HepG2 (cell line): Measurements from ENCODE around the gene PTPRO. TPM values are rescaled to one million over a fixed set of nuclear protein-coding genes. Genes with fewer than 3 reads are reported as not detected.

Experiments used
- ATAC-seq: fragments of 200-7000 bp; cut with Tn5 transposase; 3 replicates; pipeline ENCODE4 v1.9.1; 2020; ENCODE audit warnings: mild to moderate bottlenecking, moderate library complexity
- BruUV-seq: library from RNA; stranded (reverse); fragments of 400-500 nt; replicated peaks from 2 replicates; lab custom pipeline; 2021; lab: Mats Ljungman, UMichigan
- CTCF ChIA-PET: fragments of 300-600 bp; formaldehyde crosslinking; extraction: SDS; loops from one replicate; lab custom pipeline; 2021; ENCODE audit warnings: low total read pairs, inconsistent platforms, low intra/inter-chr PET ratio; lab: Yijun Ruan, JAX
- POLR2A ChIA-PET: fragments of 350-600 bp; sonication (Branson Sonifier 250); formaldehyde crosslinking; loops from one replicate; lab custom pipeline; 2020; ENCODE audit warnings: antibody characterized with exemption, inconsistent platforms; lab: Yijun Ruan, JAX
- DNase-seq: peaks from one replicate; pipeline ENCODE4 v3.0.0-alpha.2; 2015; ENCODE audit warnings: low spot score
- FAIRE-seq: peaks from 3 replicates; lab custom pipeline; 2011; peaks lifted over from hg19 to GRCh38; lab: Jason Lieb, UNC
- H2AFZ ChIP-seq: one replicate; pipeline ENCODE4 v1.6.1; 2011; ENCODE audit warnings: low read length, inconsistent platforms
- H3K27ac ChIP-seq: fragments of 300-600 bp; 3 replicates; pipeline ENCODE4 v1.8.0; 2011; ENCODE audit warnings: mixed run types, mild to moderate bottlenecking, mixed read lengths, low read length, inconsistent platforms; ENCODE audit not compliant: insufficient read depth; ENCODE audit errors: extremely low read length
- H3K27me3 ChIP-seq, 2 experiments: fragments of 200-600 bp in 1 of 2; 2 replicates in 1 of 2; 3 replicates in 1 of 2; pipeline versions ENCODE4 v1.6.0 to v1.8.0; 2011; ENCODE audit warnings: low read length in 2 of 2, mild to moderate bottlenecking in 2 of 2, moderate library complexity in 2 of 2, inconsistent platforms in 1 of 2; ENCODE audit not compliant: insufficient read depth in 2 of 2, control insufficient read depth in 1 of 2
- H3K36me3 ChIP-seq, 2 experiments: fragments of 200-600 bp in 1 of 2; replicated peaks in 1 of 2; 2 replicates in 1 of 2; 3 replicates in 1 of 2; pipeline versions ENCODE4 v1.5.1 to v1.8.0; 2011; ENCODE audit warnings: low read length in 2 of 2, inconsistent platforms in 1 of 2; ENCODE audit not compliant: insufficient read depth in 2 of 2, control insufficient read depth in 1 of 2
- H3K4me1 ChIP-seq: 2 replicates; pipeline ENCODE4 v1.5.1; 2012; ENCODE audit warnings: low read length, inconsistent platforms; ENCODE audit not compliant: insufficient read depth
- H3K4me2 ChIP-seq: 2 replicates; pipeline ENCODE4 v1.6.0; 2011; ENCODE audit warnings: low read depth, low read length, inconsistent platforms
- H3K4me3 ChIP-seq, 3 experiments: fragments of 200-600 bp in 1 of 3; sonication (generic), shearing (Covaris generic) in 1 of 3; replicated peaks in 1 of 3; 2 replicates each; pipeline ENCODE4 v1.5.1; 2011 to 2016; ENCODE audit warnings: low read length in 3 of 3, inconsistent platforms in 2 of 3, low read depth in 2 of 3, mild to moderate bottlenecking in 2 of 3, control low read depth in 1 of 3, mixed read lengths in 1 of 3; ENCODE audit not compliant: insufficient read depth in 1 of 3
- H3K79me2 ChIP-seq: one replicate; pipeline ENCODE4 v1.6.1; 2011; ENCODE audit warnings: low read length, inconsistent platforms; ENCODE audit not compliant: insufficient read depth
- H3K9ac ChIP-seq: 2 replicates; pipeline ENCODE4 v1.6.0; 2011; ENCODE audit warnings: mild to moderate bottlenecking, low read depth, low read length, inconsistent platforms; ENCODE audit not compliant: insufficient read depth
- H3K9me3 ChIP-seq: 2 replicates; pipeline ENCODE4 v1.5.1; 2012; ENCODE audit warnings: mild to moderate bottlenecking, low read length
- H4K20me1 ChIP-seq: 2 replicates; pipeline ENCODE4 v1.6.0; 2011; ENCODE audit warnings: inconsistent platforms, mild to moderate bottlenecking, low read length, moderate library complexity; ENCODE audit not compliant: insufficient read depth
- ARNT2 ChIP-seq: sonication (generic); formaldehyde crosslinking; IDR thresholded peaks from 2 replicates; pipeline ENCODE4 v1.8.0; 2022; ENCODE audit warnings: mild to moderate bottlenecking, low read depth, missing genetic modification reagents, moderate library complexity
- GABPA ChIP-seq, 2 experiments: IDR thresholded peaks; 2 replicates each; pipeline ENCODE4 v1.6.1; 2011 to 2016; ENCODE audit warnings: low read depth in 2 of 2, low read length in 1 of 2, missing biosample characterization in 1 of 2, missing genetic modification characterization in 1 of 2
- IRF2 ChIP-seq: IDR thresholded peaks from 2 replicates; pipeline ENCODE4 v1.6.1; 2018; ENCODE audit warnings: missing genetic modification reagents, missing compliant biosample characterization
- NRL ChIP-seq: sonication (generic); formaldehyde crosslinking; IDR thresholded peaks from 2 replicates; pipeline ENCODE4 v1.5.0; 2020; ENCODE audit warnings: missing genetic modification reagents, mild to moderate bottlenecking, moderate library complexity, borderline replicate concordance
- RBM22 ChIP-seq: fragments of 200-400 bp; formaldehyde crosslinking; optimal IDR thresholded peaks from 2 replicates; pipeline ENCODE3; 2017; ENCODE audit warnings: mild to moderate bottlenecking, low read length, moderate library complexity
- TGIF2 ChIP-seq: IDR thresholded peaks from 2 replicates; pipeline ENCODE4 v1.6.1; 2016; ENCODE audit warnings: control low read depth, missing compliant biosample characterization
- ZFP41 ChIP-seq: sonication (generic); formaldehyde crosslinking; IDR thresholded peaks from 2 replicates; pipeline ENCODE4 v1.4.0; 2020; ENCODE audit warnings: mild to moderate bottlenecking, missing genetic modification reagents, borderline replicate concordance
- ZSCAN29 ChIP-seq: sonication (generic); formaldehyde crosslinking; conservative IDR thresholded peaks from 2 replicates; pipeline ENCODE4 v1.4.0; 2020; ENCODE audit warnings: mild to moderate bottlenecking, missing genetic modification reagents
- WGBS: methylation state at CpG from one replicate; pipeline ENCODE4 v1.1.6; 2017; ENCODE audit warnings: low lambda C conversion rate; 5-methylcytosine and 5-hydroxymethylcytosine counted together
- in situ Hi-C: cut with HindIII; loops from 2 replicates; pipeline ENCODE4 v1.10.0; 2017; ENCODE audit warnings: low pct_unique_long_range_greater_than_20kb; ENCODE audit not compliant: extremely low pct_ligation_motif_present
- intact Hi-C: fragments of 100-400 bp; cut with micrococcal nuclease; formaldehyde crosslinking; loops from one replicate; pipeline ENCODE4 v1.10.0; 2022; ENCODE audit not compliant: unreplicated experiment
- polyA plus RNA-seq, 8 experiments: library from polyadenylated mRNA; depleted of rRNA in 3 of 8; stranded (reverse) in 7 of 8; unstranded in 1 of 8; fragments of >200 nt; fragmentation: Illumina TruSeq in 4 of 8; extraction: Trizol in 4 of 8; gene quantifications; 2 replicates each; pipeline versions ENCODE4 v1.2.1 to v1.2.3, GENCODE V29; 2011 to 2016; ENCODE audit warnings: low read depth in 4 of 8, missing spikeins in 1 of 8, mixed read lengths in 1 of 8; ENCODE audit not compliant: insufficient read depth in 1 of 8
- total RNA-seq, 5 experiments: library from RNA; depleted of rRNA; stranded (reverse); fragments of >200 nt; fragmentation: Illumina TruSeq; extraction: Trizol; gene quantifications; 2 replicates each; pipeline ENCODE4 v1.2.3, GENCODE V29; 2016; ENCODE audit warnings: low read depth in 1 of 5
- TF ChIP-seq, protein P1 (sequence below): IDR thresholded peaks from 2 replicates; pipeline ENCODE4 v1.6.1; 2016; ENCODE audit warnings: low read depth, control low read depth
- TF ChIP-seq, protein P2 (sequence below): sonication (generic); formaldehyde crosslinking; IDR thresholded peaks from 2 replicates; pipeline ENCODE4 v1.4.0; 2020; ENCODE audit warnings: missing genetic modification reagents

Gene PTPRO
- total and polyA plus RNA-seq, 2 of the 13 experiments (the other 11 are each of a cell fraction or from before 2014, with no cell fraction given), result 0.04 TPM; not detected in 1

DNA sequence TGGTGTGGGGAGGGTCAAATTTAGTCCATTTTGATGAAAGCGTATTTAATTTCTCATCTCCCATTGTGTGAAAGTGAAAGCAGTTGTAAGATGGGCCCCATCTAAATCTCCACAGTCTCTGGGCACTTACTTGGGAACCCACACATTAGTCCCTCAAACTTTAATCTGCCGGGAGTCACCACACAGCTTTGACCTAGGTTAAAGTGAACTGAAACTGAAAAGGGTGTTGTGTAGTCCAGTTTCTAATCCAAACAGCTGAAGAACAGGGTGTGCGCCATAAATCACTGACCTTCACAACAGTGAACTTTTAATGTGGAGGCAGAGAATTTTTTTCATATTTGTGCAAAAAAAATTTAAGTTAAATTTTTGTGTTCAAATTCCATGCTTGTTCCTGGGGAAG, 48.4 kb upstream of the PTPRO start:
- 0 out of 2 replicates have a peak overlapping the region, but pooled peaks have one; percentile 23 for H3K4me2 ChIP-seq
- H2AFZ ChIP-seq, result no peak overlapping the region
- 26% methylated on average over 3 of the region's 3 CpGs for WGBS
- BruUV-seq, result no TSS peak
- no peaks in the 10 kb centered on the region for H3K79me2 ChIP-seq
- POLR2A ChIA-PET, result no interaction called here
- no peak for FAIRE-seq
- intact Hi-C loops, result no loop called here
- CTCF ChIA-PET, result no interaction called here
- H3K9me3 ChIP-seq, result no peaks in the 10 kb centered on the region
- in situ Hi-C loops, result loop anchor here (10.0 kb wide), 1 partner anchor 581 kb away; no protein-coding TSS in a partner anchor
- no peaks in the 10 kb centered on the region; a peak in 1 of 5 replicates for H3K27me3 ChIP-seq
- no peaks in the 10 kb centered on the region for H3K36me3 ChIP-seq
- no peaks in the 10 kb centered on the region for H3K4me1 ChIP-seq
- TF ChIP-seq, protein P1, sequence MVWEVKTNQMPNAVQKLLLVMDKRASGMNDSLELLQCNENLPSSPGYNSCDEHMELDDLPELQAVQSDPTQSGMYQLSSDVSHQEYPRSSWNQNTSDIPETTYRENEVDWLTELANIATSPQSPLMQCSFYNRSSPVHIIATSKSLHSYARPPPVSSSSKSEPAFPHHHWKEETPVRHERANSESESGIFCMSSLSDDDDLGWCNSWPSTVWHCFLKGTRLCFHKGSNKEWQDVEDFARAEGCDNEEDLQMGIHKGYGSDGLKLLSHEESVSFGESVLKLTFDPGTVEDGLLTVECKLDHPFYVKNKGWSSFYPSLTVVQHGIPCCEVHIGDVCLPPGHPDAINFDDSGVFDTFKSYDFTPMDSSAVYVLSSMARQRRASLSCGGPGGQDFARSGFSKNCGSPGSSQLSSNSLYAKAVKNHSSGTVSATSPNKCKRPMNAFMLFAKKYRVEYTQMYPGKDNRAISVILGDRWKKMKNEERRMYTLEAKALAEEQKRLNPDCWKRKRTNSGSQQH (CRISPR knock-in tag), result no peak
- no peak for TF ChIP-seq GABPA (IDR thresholded peaks at IDR 0.05; ENCODE audit: low read depth, low read length)
- TF ChIP-seq GABPA (CRISPR knock-in tag; IDR thresholded peaks at IDR 0.05; ENCODE audit: low read depth), result no peak
- TF ChIP-seq NRL (CRISPR knock-in tag), result no peak
- no peak for TF ChIP-seq RBM22
- DNase-seq, result no peak
- H3K27ac ChIP-seq, result no peak overlapping the region
- no peaks in the 10 kb centered on the region for H4K20me1 ChIP-seq
- ATAC-seq, result no peak
- no peak overlapping the region for H3K9ac ChIP-seq
- H3K4me3 ChIP-seq, result no peak overlapping the region

DNA sequence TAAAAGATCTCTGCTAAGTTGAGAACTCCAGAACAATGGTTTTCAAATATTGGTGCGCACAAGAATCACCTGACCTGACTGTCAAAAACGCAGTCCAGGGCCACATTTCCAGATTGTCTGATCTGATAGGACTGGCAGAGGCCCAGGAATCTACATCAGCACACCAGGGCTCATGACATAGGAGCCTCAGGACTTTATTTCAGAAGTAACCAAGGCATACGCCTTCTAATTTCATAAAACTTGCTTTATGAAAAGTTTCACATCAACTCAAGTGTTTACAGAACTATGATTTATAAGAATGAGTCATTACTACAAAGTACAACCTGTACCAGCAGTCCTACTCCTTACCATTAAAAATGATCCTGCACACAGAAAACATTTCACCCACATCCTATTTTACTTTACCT, 47.7 kb upstream of the PTPRO start:
- in situ Hi-C loops, result loop anchor here (10.0 kb wide), 1 partner anchor 580 kb away; no protein-coding TSS in a partner anchor
- Histone ChIP-seq H3K4me3 (no peak overlapping the region), H3K79me2 (no peaks in the 10 kb centered on the region), H2AFZ (no peak overlapping the region), H4K20me1 (no peaks in the 10 kb centered on the region), H3K36me3 (no peaks in the 10 kb centered on the region), H3K4me1 (no peaks in the 10 kb centered on the region), H3K4me2 (no peak overlapping the region), H3K9ac (no peak overlapping the region), H3K27ac (no peak overlapping the region), H3K9me3 (no peaks in the 10 kb centered on the region), H3K27me3 (no peaks in the 10 kb centered on the region; a peak in 1 of 5 replicates)
- no peak for FAIRE-seq
- intact Hi-C loops, result no loop called here
- ATAC-seq, result no peak
- no peak for DNase-seq
- POLR2A ChIA-PET, result no interaction called here
- 28% methylated on average over 3 of the region's 3 CpGs for WGBS
- BruUV-seq, result no TSS peak
- no peak for TF ChIP-seq TGIF2 (CRISPR knock-in tag)
- TF ChIP-seq, protein P2, sequence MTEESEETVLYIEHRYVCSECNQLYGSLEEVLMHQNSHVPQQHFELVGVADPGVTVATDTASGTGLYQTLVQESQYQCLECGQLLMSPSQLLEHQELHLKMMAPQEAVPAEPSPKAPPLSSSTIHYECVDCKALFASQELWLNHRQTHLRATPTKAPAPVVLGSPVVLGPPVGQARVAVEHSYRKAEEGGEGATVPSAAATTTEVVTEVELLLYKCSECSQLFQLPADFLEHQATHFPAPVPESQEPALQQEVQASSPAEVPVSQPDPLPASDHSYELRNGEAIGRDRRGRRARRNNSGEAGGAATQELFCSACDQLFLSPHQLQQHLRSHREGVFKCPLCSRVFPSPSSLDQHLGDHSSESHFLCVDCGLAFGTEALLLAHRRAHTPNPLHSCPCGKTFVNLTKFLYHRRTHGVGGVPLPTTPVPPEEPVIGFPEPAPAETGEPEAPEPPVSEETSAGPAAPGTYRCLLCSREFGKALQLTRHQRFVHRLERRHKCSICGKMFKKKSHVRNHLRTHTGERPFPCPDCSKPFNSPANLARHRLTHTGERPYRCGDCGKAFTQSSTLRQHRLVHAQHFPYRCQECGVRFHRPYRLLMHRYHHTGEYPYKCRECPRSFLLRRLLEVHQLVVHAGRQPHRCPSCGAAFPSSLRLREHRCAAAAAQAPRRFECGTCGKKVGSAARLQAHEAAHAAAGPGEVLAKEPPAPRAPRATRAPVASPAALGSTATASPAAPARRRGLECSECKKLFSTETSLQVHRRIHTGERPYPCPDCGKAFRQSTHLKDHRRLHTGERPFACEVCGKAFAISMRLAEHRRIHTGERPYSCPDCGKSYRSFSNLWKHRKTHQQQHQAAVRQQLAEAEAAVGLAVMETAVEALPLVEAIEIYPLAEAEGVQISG (CRISPR knock-in tag), result no peak
- no peak for TF ChIP-seq ZFP41 (CRISPR knock-in tag)
- TF ChIP-seq ZSCAN29 (CRISPR knock-in tag), result no peak
- no peak for TF ChIP-seq IRF2 (CRISPR knock-in tag)
- TF ChIP-seq ARNT2 (CRISPR knock-in tag), result no peak
- CTCF ChIA-PET, result no interaction called here
